ENCODE results near the gene ALDH5A1.

Gene ALDH5A1

GRCh38 chr6:24524805-24525204 is 30.0 kb downstream of the ALDH5A1 start:
- DNase-seq (ENCODE audit: low read depth), result no peak

GRCh38 chr6:24529985-24530384 is 35.2 kb downstream of the ALDH5A1 start:
- DNase-seq (ENCODE audit: low read depth), result no peak

- no peak for DNase-seq (ENCODE audit: low read depth)
These were observed 39.6 kb downstream of the ALDH5A1 start for GRCh38 chr6:24534329-24534728.

GRCh38 chr6:24535210-24535609 is 40.4 kb downstream of the ALDH5A1 start:
- no peak for DNase-seq (ENCODE audit: low read depth)

- no peak for DNase-seq (ENCODE audit: low read depth)
These were observed 41.7 kb downstream of the ALDH5A1 start for GRCh38 chr6:24536466-24536865.

GRCh38 chr6:24537082-24537699 is 42.4 kb downstream of the ALDH5A1 start:
- DNase-seq (ENCODE audit: low read depth), result no peak

GRCh38 chr6:24537771-24538385 is 43.1 kb downstream of the ALDH5A1 start:
- DNase-seq (ENCODE audit: low read depth), result no peak

GRCh38 chr6:24539416-24539815 is 44.6 kb downstream of the ALDH5A1 start:
- no peak for DNase-seq (ENCODE audit: low read depth)

GRCh38 chr6:24540197-24540596 is 45.4 kb downstream of the ALDH5A1 start:
- DNase-seq (ENCODE audit: low read depth), result no peak

- no peak for DNase-seq (ENCODE audit: low read depth)
These were observed 48.9 kb downstream of the ALDH5A1 start for GRCh38 chr6:24543683-24544082.

- DNase-seq (ENCODE audit: low read depth), result no peak
These were observed 50.4 kb downstream of the ALDH5A1 start for GRCh38 chr6:24545183-24545582.

- no peak for DNase-seq (ENCODE audit: low read depth)
These were observed 50.9 kb downstream of the ALDH5A1 start for GRCh38 chr6:24545691-24546090.

GRCh38 chr6:24546439-24546838 is 51.7 kb downstream of the ALDH5A1 start:
- no peak for DNase-seq (ENCODE audit: low read depth)

- no peak for DNase-seq (ENCODE audit: low read depth)
These were observed 52.5 kb downstream of the ALDH5A1 start for GRCh38 chr6:24547243-24547642.

GRCh38 chr6:24549158-24549557 is 54.4 kb downstream of the ALDH5A1 start:
- no peak for DNase-seq (ENCODE audit: low read depth)

GRCh38 chr6:24549674-24550353 is 55.0 kb downstream of the ALDH5A1 start:
- DNase-seq (ENCODE audit: low read depth), result no peak

- no peak for DNase-seq (ENCODE audit: low read depth)
These were observed 56.4 kb downstream of the ALDH5A1 start for GRCh38 chr6:24551139-24551538.

GRCh38 chr6:24554474-24554873 is 59.7 kb downstream of the ALDH5A1 start:
- no peak for DNase-seq (ENCODE audit: low read depth)

GRCh38 chr6:24558516-24558915 is 63.7 kb downstream of the ALDH5A1 start:
- DNase-seq (ENCODE audit: low read depth), result no peak

GRCh38 chr6:24564081-24564480 is 69.3 kb downstream of the ALDH5A1 start:
- no peak for DNase-seq (ENCODE audit: low read depth)

- no peak for DNase-seq (ENCODE audit: low read depth)
These were observed 70.4 kb downstream of the ALDH5A1 start for GRCh38 chr6:24565196-24565595.

- no peak for DNase-seq (ENCODE audit: low read depth)
These were observed 71.4 kb downstream of the ALDH5A1 start for GRCh38 chr6:24566020-24566767.

- no peak for DNase-seq (ENCODE audit: low read depth)
These were observed 73.9 kb downstream of the ALDH5A1 start for GRCh38 chr6:24568683-24569082.
